ENCODE data around the gene WDCP. TPM values are rescaled to one million over a fixed set of nuclear protein-coding genes. Genes with fewer than 3 reads are reported as not detected.

Gene WDCP
- total RNA-seq, 1 donor from 2014 or later, result 43.9 TPM

GRCh38 chr2:24012521-24013188, 34.5 kb downstream of the WDCP start:
- Mint-ChIP-seq H3K36me3 (ENCODE audit: low read depth) (no peaks in the 10 kb centered on the region), H3K27me3 (ENCODE audit: low read depth) (peaks cover 25% of the 10 kb centered on the region), H3K4me1 (peaks cover 7% of the 10 kb centered on the region), H3K9me3 (no peaks in the 10 kb centered on the region), H3K4me3 (peak overlapping the region; percentile 24), H3K27ac (ENCODE audit: unreplicated experiment) (no peak overlapping the region)
- TF ChIP-seq, protein P1, sequence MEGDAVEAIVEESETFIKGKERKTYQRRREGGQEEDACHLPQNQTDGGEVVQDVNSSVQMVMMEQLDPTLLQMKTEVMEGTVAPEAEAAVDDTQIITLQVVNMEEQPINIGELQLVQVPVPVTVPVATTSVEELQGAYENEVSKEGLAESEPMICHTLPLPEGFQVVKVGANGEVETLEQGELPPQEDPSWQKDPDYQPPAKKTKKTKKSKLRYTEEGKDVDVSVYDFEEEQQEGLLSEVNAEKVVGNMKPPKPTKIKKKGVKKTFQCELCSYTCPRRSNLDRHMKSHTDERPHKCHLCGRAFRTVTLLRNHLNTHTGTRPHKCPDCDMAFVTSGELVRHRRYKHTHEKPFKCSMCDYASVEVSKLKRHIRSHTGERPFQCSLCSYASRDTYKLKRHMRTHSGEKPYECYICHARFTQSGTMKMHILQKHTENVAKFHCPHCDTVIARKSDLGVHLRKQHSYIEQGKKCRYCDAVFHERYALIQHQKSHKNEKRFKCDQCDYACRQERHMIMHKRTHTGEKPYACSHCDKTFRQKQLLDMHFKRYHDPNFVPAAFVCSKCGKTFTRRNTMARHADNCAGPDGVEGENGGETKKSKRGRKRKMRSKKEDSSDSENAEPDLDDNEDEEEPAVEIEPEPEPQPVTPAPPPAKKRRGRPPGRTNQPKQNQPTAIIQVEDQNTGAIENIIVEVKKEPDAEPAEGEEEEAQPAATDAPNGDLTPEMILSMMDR (conservative IDR thresholded peaks at IDR 0.05), result no peak
- no peak for DNase-seq (ENCODE audit: low read depth, low spot score)

DNA sequence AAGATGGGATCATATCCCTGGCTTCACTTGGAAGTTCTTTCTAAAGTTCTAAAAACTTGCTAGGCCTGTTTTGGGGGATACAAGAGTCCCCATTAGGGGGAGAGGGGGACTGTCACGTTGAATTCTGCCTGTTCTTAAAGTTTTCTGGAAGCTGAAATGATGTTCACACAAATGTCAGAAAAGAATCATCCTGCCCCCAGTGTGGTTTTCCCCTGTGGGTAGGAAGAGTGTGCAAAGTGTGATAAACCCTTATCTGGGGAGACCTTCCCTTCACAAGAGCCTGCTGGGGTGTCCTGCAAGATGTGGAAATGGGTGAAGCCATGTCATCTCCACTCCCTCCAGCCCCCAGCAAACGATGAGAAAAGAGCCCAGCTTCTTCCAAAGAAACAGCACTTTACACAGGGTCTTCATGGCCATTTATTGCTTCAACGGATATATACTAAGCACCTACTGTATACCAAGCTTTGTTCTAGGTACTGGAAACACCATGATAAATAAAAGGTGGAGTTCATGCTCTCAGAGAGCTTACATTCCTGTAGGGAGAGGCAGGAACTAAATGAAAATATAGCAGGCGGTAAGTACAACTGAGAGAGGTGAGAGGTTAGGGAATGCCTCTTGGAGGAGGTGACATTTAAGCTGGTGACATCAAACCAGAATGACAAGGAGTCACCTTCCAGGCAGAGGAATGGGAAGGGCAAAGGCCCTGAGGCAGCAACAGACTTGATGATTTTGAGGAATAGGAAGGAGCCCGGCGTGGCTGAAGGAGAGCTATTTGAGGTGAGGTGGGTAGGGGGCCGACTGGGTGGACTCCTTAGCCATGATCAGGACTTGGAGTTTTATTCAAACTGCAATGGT, 35.7 kb downstream of the WDCP start:
- H3K4me3 Mint-ChIP-seq, result peak overlapping the region; percentile 6
- H3K27me3 Mint-ChIP-seq (ENCODE audit: low read depth), result peaks cover 25% of the 10 kb centered on the region
- no peaks in the 10 kb centered on the region for H3K36me3 Mint-ChIP-seq (ENCODE audit: low read depth)
- TF ChIP-seq, protein P1 (conservative IDR thresholded peaks at IDR 0.05), result no peak
- no peak for DNase-seq (ENCODE audit: low read depth, low spot score)
- H3K4me1 Mint-ChIP-seq, result peaks cover 7% of the 10 kb centered on the region
- no peak overlapping the region for H3K27ac Mint-ChIP-seq (ENCODE audit: unreplicated experiment)
- no peaks in the 10 kb centered on the region for H3K9me3 Mint-ChIP-seq

GRCh38 chr2:24010477-24011249, 36.5 kb downstream of the WDCP start:
- Mint-ChIP-seq H3K27me3 (ENCODE audit: low read depth) (peaks cover 25% of the 10 kb centered on the region), H3K9me3 (no peaks in the 10 kb centered on the region), H3K4me3 (peak overlapping the region; percentile 44), H3K36me3 (ENCODE audit: low read depth) (no peaks in the 10 kb centered on the region), H3K27ac (ENCODE audit: unreplicated experiment) (no peak overlapping the region), H3K4me1 (peaks cover 7% of the 10 kb centered on the region)
- no peak for DNase-seq (ENCODE audit: low read depth, low spot score)
- TF ChIP-seq, protein P1 (conservative IDR thresholded peaks at IDR 0.05), result no peak

DNA sequence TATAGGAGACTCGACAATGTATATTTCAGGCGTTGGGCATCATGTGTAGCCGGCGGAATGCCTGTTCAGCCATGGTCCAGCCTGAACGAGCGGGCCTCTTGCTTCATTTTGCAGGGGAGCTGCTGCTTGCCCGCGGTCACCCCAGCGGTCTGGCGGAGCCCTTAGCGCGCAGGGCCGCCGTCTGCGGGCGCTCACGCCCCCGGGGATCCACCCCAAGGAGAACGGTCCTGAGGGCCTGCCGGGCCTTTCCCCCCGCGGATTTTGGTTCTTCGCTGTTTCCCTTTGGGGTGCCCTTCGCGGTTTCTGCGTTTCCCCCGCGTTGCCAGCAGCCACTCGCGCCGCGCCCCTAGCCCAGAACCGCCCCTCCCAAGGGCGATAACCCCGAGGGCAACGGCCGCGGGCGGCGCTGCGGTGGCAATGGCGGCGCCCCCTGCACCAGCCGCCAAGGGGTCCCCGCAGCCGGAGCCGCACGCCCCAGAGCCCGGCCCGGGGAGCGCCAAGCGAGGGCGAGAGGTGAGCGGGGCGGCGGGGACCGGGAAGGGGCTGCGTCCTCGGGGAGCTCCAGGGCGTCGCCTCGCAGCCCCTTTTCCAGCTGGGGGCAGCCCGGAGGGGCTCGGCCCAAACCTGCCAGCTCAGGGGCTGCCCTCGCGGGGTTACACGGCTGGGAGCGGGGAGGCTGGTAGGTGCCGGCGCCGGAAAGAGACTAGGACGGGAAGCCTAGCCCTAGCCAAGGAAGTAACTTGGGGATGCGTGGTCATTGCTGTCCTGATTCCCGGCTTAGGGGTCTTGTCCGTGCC, 37.3 kb downstream of the WDCP start, which contains the start of gene MFSD2B:
Gene MFSD2B (plus strand): TSS at position 406 of the 797 bp plus-strand sequence. CDS start 12 bp downstream, at position 418.
- no peak for DNase-seq (ENCODE audit: low read depth, low spot score)
- H3K27ac Mint-ChIP-seq (ENCODE audit: unreplicated experiment), result no peak within 1 kb of the TSS

More for the DNA sequence above, 37.3 kb downstream of the WDCP start, which contains the start of gene MFSD2B:
- H3K4me1 Mint-ChIP-seq, result peaks cover 7% of the 10 kb centered on the region
- peak within 1 kb of the TSS; percentile 81 for H3K4me3 Mint-ChIP-seq
- H3K27me3 Mint-ChIP-seq (ENCODE audit: low read depth), result peaks cover 25% of the 10 kb centered on the region
- no peaks in the 10 kb centered on the region for H3K9me3 Mint-ChIP-seq
- TF ChIP-seq, protein P1 (conservative IDR thresholded peaks at IDR 0.05), result no peak
- H3K36me3 Mint-ChIP-seq (ENCODE audit: low read depth), result no peaks in the 10 kb centered on the region
